ENCODE results near the gene DOK1.

DOK1 gene

GRCh38 chr2:74603282-74604000 lies 48.9 kb downstream of the DOK1 start:
- DNase-seq = peak in 1 of 3 experiments; percentile 24

- DNase-seq = no peak
Measured at GRCh38 chr2:74606927-74607326, 52.4 kb downstream of the DOK1 start.
